ENCODE data around the gene KCNJ6.

Gene KCNJ6

GRCh38 chr21:37574316-37574715 lies 341.9 kb downstream of the KCNJ6 start:
- peaks cover 4% of the 10 kb centered on the region for H3K9me3 ChIP-seq
- H3K4me3 ChIP-seq (ENCODE audit: low read depth in 1 of 2, low read length in 1 of 2), result no peak overlapping the region
- H3K27me3 ChIP-seq, result peaks cover 9% of the 10 kb centered on the region
- H3K36me3 ChIP-seq, result no peaks in the 10 kb centered on the region
- no peak for TF ChIP-seq CTCF (IDR thresholded peaks at IDR 0.05)
- H3K4me1 ChIP-seq (ENCODE audit: control insufficient read depth in 1 of 2, insufficient read depth in 1 of 2, low read depth in 1 of 2, low read length in 1 of 2), result no peaks in the 10 kb centered on the region
- no peak overlapping the region for H3K27ac ChIP-seq

GRCh38 chr21:37571442-37571841 lies 344.8 kb downstream of the KCNJ6 start:
- Histone ChIP-seq H3K4me1 (ENCODE audit: control insufficient read depth in 1 of 2, insufficient read depth in 1 of 2, low read depth in 1 of 2, low read length in 1 of 2) (no peaks in the 10 kb centered on the region), H3K27ac (no peak overlapping the region), H3K27me3 (peaks cover 23% of the 10 kb centered on the region), H3K4me3 (ENCODE audit: low read depth in 1 of 2, low read length in 1 of 2) (no peak overlapping the region), H3K9me3 (no peaks in the 10 kb centered on the region), H3K36me3 (no peaks in the 10 kb centered on the region)
- no peak for TF ChIP-seq CTCF (IDR thresholded peaks at IDR 0.05)

- no peak overlapping the region for H3K4me3 ChIP-seq (ENCODE audit: low read depth in 1 of 2, low read length in 1 of 2)
- H3K9me3 ChIP-seq, result no peaks in the 10 kb centered on the region
- TF ChIP-seq CTCF (IDR thresholded peaks at IDR 0.05), result no peak
- H3K4me1 ChIP-seq (ENCODE audit: control insufficient read depth in 1 of 2, insufficient read depth in 1 of 2, low read depth in 1 of 2, low read length in 1 of 2), result peaks cover 9 to 10% of the 10 kb centered on the region in 2 experiments
- H3K36me3 ChIP-seq, result no peaks in the 10 kb centered on the region
- peaks cover 23% of the 10 kb centered on the region for H3K27me3 ChIP-seq
- H3K27ac ChIP-seq, result no peak overlapping the region
Measured at GRCh38 chr21:37568916-37569315, 347.3 kb downstream of the KCNJ6 start.

- H3K36me3 ChIP-seq, result no peaks in the 10 kb centered on the region
- no peaks in the 10 kb centered on the region for H3K9me3 ChIP-seq
- TF ChIP-seq CTCF (IDR thresholded peaks at IDR 0.05), result no peak
- H3K27ac ChIP-seq, result no peak overlapping the region
- no peak overlapping the region for H3K4me3 ChIP-seq (ENCODE audit: low read depth in 1 of 2, low read length in 1 of 2)
- peaks cover 10 to 11% of the 10 kb centered on the region in 2 experiments for H3K4me1 ChIP-seq (ENCODE audit: control insufficient read depth in 1 of 2, insufficient read depth in 1 of 2, low read depth in 1 of 2, low read length in 1 of 2)
- H3K27me3 ChIP-seq, result peaks cover 23% of the 10 kb centered on the region
Measured at GRCh38 chr21:37568415-37568814, 347.8 kb downstream of the KCNJ6 start.

- Histone ChIP-seq H3K9me3 (no peaks in the 10 kb centered on the region), H3K4me1 (ENCODE audit: control insufficient read depth in 1 of 2, insufficient read depth in 1 of 2, low read depth in 1 of 2, low read length in 1 of 2) (peaks cover 15 to 16% of the 10 kb centered on the region in 2 experiments), H3K27ac (no peak overlapping the region), H3K4me3 (ENCODE audit: low read depth in 1 of 2, low read length in 1 of 2) (no peak overlapping the region), H3K36me3 (no peaks in the 10 kb centered on the region), H3K27me3 (peaks cover 23% of the 10 kb centered on the region)
- no peak for TF ChIP-seq CTCF (IDR thresholded peaks at IDR 0.05)
Measured at GRCh38 chr21:37566790-37567615, 349.3 kb downstream of the KCNJ6 start.
